NCI-H748 (cell line): Measurements from ENCODE around the gene CYP27C1.
"Not testable (repeated sequence)": the region's sequence is repeated elsewhere in the genome, so short reads cannot be mapped to it uniquely, and the experiment has no call there.

ENCODE experiments used
- DNase-seq: peaks from one replicate; lab custom pipeline; 2025; ENCODE audit not compliant: unreplicated experiment; lab: John Stamatoyannopoulos, UW

Gene CYP27C1, protein sequence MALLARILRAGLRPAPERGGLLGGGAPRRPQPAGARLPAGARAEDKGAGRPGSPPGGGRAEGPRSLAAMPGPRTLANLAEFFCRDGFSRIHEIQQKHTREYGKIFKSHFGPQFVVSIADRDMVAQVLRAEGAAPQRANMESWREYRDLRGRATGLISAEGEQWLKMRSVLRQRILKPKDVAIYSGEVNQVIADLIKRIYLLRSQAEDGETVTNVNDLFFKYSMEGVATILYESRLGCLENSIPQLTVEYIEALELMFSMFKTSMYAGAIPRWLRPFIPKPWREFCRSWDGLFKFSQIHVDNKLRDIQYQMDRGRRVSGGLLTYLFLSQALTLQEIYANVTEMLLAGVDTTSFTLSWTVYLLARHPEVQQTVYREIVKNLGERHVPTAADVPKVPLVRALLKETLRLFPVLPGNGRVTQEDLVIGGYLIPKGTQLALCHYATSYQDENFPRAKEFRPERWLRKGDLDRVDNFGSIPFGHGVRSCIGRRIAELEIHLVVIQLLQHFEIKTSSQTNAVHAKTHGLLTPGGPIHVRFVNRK

DNA sequence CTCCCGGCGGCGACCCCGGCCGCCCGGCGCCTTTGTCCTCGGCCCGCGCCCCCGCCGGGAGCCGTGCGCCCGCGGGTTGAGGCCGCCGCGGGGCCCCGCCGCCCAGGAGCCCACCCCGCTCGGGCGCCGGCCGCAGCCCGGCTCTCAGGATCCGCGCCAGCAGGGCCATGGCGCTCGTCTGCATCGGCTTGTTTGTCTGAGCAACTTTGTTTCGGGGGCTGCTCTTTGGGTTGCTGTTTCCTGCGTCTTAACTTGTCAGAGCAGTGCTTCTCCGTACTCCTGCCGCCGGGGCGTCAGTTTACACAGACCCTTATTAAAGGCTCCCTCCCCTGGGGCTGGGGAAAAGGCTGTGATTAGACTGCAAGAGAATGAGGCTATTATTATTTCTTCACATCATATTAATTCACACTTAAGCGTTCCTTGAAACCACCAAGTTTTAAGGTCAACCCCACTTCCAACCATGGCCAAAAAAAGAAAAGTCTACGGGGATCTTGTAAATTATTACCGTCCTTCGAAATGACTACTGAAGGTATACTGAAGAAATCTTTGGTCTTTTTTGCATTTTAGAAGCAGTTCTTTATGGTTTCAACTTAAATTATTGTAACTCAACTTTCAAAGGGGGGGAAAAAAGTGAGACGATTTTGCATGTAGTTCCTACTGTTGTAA, at the start of gene CYP27C1:
CYP27C1 (minus strand) TSS at position 198 of the 666 bp plus-strand sequence; CDS start at position 169, 29 bp downstream.
- DNase-seq: peak; percentile 35

DNA sequence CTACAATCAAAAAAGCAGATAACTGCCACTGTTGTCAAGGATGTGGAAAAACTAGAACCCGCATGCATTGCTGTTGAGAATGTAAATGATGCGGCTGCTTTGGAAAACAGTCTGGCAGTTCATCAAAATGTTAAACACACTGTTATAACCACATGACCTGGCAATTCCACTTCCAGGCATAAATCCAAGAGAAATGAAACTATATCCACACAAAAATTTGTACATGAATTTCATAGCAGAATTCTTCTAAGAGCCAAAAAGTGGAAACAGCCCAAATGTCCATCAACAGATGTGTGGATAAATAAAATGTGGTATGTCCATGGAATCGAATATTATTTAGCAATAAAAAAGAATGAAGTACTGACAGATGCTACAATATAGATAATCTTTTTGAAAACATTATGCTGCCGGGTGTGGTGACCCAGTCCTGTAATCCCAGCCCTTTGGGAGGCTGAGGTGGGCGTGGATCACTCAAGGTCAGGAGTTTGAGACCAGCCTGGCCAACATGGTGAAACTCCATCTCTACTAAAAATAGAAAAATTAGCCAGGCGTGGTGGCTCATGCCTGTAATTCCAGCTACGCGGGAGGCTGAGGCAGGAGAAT, 41.8 kb upstream of the CYP27C1 start:
- no peak for DNase-seq

DNA sequence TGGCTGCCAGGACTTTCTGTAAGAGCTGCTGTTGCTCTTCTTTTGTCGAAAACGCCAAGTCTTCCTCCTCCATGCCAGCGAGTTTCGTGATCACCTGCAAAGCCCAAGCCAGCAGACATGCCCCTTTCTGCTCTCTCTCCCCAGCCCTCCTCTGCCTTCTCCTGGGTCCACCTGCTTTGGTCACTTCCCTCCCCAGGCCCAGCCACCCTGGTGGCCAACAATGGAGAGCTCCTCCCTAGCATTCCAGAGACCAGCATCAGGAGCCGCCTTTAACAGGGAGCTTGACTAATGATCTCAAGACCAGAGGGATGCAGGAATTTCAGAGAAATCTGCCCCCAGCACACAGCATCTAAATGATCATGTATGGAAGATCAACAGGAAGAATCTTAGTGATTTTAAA, 39.3 kb upstream of the CYP27C1 start:
- DNase-seq: no peak

DNA sequence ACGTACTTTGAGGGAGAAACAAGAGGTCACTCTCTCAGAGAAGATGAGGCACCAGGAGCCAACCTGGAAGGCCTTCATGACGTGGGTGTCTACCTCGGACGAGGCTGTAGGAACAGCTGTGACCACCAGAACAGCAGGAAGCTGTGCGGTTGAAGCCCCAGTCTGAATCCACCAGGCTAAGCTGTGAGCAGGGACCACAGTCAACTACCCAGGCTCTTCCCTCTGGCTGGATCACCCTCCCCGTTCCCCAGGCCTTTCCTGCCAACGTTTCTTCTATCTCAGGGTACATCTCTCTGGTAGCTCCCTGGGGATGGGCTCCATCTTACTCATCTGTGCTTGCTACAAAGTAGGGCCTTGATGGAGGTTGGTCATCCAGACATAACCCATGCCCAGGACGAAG, 36.8 kb upstream of the CYP27C1 start:
- no peak for DNase-seq

DNA sequence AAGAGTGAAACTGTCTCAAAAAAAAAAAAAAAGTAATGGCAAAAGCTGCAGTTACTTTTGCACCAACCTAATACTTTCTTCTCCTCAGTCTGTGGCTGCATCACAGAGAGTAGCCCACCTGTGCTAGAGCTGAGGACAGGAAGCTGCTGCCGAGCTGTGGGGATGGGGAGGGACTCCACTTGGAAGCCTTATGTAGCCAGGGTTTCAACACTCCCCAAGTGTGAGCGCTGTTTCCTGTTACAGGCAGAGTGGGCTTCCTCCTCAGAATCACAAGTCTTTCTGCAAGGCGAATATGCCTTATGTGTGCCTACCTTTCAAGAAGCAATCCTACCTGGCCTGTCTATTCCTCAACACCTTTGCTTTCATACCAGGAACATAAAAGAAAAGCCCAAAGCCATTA, 36.3 kb upstream of the CYP27C1 start:
- no peak for DNase-seq

DNA sequence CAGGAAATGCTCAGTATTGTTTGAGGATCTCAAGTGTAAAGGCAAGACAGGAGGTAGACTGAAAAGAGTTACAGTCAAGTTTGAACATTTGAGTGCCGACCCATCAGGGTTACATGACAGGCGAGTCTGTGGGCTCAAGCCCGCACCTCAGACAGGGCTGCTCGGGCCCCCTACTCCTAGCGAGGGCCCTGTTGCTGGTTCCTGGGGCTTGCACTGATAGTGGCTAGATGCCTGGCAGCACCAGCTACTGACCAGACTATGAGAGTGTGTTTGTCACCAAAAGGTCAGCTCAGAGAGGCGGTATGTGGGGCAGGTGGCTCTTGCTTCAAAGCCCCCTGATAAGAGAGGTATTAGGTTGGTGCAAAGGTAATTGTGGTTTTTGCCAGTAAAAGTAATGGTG, 35.6 kb upstream of the CYP27C1 start:
- DNase-seq: no peak

DNA sequence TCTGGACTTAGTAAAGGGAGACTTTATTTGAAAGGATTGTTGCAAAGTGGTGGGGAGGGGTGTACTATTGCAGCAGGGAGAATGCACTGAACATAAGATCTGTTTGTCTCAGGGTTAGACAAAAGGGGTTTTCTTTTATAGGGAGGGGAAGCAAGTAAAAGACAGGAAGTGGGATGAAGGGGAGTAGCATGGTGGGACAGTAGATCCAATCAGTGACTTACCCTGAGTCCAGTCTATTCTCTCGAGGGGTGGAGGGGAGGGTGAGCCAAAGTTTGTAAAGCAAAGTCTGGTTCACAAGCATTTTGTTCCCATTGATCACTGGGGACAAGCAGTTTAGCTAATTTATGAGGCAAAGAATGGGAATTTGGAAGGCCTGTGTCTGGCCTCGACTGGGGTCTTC, 35.0 kb upstream of the CYP27C1 start:
- DNase-seq: no peak

DNA sequence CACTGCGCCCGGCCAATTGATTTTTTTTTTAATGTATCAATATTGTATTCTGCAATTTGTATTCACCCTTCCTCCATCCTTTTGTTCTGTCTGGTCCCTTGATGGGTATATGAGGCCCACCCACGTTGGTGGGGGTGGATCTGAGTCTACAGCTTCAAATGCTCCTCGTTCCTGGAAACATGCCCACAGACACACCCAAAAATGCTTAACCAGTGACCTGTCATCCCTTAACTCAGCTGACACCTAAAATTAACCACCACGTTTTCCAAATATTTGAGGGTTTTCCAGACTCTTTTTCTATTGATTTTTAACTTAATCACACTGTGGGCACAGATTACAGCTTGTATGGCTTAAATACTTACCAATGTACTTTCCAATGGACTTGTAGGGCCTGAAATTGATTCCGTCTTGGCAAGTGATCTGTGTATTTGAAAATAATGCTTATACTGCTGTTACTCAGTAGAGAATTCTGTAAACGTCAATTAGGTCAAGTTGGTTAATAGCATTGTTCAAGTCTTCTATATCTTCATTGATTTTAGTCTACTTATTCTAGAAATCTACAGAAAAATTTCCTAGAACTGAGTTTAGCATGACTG, 34.4 kb upstream of the CYP27C1 start:
- no peak for DNase-seq

DNA sequence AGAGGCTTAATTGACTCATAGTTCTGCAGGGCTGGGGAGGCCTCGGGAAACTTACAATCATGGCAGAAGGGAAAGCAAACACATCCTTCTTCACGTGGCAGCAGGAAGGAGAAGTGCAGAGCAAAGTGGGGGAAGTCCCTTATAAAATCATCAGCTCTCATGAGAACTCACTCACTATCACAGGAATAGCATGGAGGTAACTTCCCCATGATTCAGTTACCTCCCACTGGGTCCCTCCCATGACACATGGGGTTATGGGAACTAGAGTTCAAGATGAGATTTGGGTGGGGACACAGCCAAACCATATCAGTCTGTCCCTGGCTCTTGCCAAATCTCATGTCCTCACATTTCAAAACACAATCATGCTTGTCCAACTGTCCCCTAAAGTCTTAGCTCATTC, 21.1 kb upstream of the CYP27C1 start:
- DNase-seq: not testable (repeated sequence)

DNA sequence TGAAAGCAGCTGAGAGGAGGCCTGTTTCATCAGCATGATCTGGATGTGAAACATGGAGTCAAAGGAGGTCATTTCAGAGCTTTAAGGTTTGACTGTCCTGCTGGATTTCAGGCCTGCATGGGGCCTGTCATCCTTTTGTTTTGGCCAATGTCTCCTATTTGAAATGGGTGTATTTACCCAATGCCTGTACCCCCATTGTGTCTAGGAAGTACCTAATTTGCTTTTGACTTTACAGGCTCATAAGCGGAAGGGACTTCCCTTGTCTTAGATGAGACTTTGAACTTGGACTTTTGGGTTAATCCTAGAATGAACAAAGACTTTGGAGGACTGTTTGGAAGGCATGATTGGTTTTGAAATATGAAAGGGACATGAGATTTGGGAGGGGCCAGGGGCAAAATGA, 19.3 kb upstream of the CYP27C1 start:
- DNase-seq: no peak

DNA sequence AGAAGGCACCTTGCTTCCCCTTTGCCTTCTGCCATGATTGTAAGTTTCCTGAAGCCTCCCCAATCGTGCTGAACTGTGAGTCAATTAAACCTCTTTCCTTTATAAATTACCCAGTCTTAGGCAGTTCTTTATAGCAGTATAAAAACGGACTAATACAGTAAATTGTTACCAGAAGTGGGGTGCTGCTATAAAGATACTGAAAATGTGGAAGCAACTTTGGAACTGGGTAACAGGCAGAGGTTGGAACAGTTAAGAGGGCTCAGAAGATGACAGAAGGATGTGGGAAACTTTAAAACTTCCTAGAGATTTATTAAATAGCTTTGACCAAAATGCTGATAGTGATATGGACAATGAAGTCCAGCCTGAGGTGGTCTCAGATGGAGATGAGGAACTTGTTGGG, 17.7 kb upstream of the CYP27C1 start:
- not testable (repeated sequence) for DNase-seq

DNA sequence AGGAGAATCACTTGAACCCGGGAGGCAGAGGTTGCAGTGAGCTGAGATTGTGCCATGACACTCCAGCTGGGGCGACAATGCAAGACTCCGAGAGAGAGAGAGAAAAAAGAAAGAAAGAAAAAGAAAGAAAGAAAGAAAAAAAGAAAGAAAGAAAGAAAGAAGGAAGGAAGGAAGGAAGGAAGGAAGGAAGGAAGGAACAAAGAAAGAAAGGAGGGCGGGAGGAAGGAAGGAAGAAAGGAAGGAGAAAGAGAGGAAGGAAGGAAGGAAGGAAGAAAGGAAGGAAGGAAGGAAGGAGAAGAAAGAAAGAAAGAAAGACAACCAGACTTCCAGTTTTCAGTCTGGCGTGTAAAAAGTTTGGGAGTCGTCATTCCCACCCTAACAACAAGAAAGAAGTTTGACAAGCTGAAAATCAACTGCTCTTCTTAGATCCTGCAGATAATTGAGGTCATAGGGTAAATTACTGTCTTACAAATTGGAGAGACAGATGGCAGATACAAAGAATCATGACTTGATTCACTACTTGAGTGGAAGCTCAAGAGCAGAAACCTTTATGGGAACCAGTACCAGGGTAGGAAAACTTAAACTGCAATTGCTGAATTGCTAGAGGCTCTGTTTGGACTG, 15.1 kb upstream of the CYP27C1 start:
- DNase-seq: no peak

DNA sequence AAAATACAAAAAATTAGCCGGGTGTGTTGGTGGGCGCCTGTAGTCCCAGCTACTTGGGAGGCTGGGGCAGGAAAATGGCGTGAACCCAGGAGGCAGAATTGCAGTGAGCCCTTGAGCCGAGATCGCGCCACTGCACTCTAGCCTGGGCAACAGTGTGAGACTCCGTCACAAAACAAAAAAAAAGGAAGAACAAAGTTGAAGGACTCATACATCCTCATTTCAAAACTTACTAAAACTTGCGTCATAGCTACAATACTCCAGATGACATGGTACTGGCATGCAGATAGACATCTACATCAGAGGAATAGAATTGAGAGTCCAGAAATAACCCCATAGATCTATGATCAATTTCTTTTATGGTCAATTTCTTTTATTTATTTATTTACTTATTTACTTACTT, 13.6 kb upstream of the CYP27C1 start:
- DNase-seq: no peak

DNA sequence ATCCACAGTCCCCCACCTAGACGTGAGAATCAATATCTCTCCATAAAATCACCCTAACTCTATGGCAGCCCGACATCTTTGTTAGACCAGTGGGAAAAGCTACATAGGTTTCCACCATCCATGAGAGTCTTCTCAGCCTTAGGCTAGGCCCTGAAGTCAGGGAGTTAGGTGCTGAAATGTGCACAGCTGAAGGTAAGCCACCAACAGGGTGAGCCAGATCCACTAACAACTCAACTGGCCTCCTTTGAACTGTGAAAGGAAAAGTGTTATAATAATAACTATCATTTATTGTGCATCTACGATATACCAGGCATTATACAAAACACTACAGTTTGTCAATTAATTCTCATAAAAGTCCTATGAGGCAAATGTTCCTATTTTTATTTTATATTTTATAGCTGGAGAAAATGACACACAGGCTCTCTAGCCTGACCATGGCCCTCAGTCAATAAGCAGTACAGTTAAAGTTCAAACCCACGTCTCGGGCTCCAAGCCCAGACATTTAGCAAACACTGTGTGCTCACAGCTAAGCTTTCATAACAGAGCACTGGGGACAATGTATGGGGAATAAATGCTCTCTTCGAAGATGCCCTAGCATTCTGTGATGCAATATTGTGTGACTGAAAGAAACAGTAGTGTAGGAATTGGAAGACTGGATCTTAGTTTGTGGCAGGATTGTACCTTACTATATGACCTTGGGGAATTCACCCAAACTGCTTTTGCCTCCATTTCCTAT, 11.2 kb upstream of the CYP27C1 start:
- no peak for DNase-seq

DNA sequence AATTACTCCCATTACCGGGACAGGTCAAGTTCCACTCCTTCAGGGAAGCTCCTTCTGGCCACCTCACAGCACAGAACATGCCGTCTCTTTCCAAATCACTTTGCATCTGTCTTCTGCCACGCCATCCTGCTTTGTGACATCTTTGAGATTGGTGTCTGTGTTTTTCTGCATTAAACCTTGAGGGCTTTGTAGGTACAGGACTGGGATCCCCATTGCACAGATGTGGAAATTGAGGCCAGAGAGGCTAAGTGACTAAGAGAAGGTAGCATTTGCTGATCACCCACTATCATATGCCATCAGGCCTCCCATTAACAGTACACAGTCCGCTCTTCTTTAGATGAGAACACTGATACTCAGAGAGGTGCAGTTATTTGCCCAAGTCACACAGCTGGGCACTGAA, 9.5 kb upstream of the CYP27C1 start:
- no peak for DNase-seq

DNA sequence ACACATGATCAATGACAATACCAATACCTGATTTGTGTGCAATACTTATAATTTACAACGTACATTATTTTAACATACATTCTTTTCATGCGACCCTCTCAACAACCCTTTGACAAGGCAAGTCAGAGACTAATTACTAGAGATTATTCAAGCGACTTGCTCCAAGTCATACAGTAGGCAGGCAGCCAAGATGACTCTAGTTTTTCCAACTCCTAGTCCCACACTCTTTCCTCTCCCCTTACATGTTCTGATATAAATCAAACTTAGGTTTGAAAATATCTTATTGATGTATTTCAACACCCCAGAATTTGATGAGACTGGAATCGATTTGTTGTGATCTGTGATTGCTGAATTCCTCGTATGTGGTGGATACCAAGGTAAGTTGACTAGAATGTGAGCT, 8.0 kb upstream of the CYP27C1 start:
- DNase-seq: no peak

DNA sequence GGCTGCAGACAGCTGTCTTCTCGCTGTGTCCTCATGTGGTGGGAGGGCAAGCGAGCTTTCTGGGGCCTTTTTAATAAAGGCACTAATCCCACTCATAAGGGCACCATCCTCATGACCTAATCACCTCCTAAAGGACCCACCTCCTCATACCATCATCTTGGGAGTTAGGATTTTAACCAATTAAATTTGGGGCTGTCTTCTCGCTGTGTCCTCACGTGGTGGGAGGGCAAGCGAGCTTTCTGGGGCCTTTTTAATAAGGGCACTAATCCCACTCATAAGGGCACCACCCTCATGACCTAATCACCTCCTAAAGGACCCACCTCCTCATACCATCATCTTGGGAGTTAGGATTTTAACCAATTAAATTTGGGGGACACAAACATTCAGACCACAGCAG, 7.2 kb upstream of the CYP27C1 start:
- DNase-seq: not testable (repeated sequence)

DNA sequence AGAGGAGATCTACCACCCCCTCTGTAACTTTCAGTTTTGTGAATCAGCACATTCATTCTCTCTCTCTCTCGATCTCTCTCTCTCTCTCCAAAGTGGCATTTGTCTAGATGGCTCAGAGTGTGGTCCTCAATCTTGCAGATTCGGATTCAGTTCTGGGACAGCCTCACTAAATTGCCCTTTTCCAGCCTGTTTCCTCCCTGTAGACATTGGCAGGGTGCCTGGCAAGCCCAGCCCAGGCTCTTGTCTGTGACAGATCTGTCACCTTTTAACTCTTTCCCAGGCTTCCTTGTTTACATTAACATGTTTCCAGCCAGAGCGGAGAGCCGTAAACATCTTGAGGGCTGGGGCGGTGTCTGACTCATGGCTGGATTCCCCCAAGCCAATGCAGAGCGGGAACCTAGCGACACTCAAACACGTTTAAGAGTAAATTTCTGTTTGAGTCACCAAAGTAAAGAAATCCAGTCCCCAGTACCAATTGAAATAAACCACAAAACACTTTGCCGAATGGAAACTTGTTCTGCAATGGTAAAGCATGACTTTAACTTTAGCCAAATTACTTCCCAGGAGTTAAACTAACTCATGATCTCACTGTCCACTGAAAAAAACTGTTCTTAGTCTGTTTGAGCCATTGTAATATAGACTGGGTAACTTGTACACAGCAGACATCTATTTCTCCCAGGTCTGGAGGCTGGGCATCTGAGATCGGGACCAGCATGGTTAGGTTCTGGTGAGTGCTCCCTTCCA, 6.6 kb upstream of the CYP27C1 start:
- peak; percentile 64 for DNase-seq

DNA sequence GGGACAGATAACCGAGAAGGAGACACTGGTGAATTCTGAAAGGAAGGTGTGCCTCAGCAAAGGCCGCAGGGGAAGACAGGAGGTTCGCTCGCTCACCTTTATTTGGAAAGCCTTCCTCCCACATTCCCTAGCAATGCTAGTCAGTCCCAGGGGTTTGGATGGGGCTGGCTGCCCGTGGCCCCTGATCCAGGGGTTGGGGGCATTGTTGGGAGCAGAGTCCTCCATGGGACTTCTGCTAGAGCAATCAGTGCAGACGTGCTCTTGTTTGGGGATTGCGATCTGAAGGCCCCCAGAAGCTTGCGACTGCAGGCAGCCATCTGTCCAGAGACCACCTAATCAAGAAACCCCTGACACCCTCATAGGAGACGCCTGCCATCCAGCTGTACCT, 6.0 kb upstream of the CYP27C1 start:
- DNase-seq: no peak
